Measurements from ENCODE around the gene SLC1A4.

The SLC1A4 gene

DNA sequence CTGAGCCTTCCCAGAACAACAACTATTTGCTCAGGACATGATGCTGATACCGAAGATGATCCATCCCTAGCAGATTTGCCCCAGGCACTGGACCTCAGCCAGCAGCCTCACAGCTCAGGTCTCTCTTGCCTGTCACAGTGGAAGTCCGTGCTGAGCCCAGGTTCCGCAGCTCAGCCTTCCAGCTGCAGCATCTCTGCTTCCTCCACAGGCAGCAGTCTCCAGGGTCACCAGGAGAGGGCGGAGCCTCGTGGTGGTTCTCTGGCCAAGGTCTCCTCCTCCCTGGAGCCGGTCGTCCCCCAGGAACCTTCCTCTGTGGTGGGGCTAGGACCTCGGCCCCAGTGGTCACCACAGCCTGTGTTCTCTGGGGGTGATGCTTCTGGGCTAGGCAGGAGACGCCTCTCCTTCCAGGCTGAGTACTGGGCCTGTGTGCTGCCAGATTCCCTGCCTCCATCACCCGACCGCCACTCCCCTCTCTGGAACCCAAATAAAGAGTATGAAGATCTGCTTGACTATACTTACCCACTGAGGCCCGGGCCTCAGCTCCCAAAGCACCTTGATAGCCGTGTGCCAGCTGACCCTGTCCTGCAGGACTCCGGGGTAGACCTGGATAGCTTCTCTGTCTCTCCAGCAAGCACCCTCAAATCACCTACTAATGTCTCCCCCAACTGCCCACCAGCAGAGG, 82.4 kb downstream of the SLC1A4 start:
- DNase-seq (ENCODE audit: low read depth in 4 of 4, low spot score in 1 of 4), result no peak

DNA sequence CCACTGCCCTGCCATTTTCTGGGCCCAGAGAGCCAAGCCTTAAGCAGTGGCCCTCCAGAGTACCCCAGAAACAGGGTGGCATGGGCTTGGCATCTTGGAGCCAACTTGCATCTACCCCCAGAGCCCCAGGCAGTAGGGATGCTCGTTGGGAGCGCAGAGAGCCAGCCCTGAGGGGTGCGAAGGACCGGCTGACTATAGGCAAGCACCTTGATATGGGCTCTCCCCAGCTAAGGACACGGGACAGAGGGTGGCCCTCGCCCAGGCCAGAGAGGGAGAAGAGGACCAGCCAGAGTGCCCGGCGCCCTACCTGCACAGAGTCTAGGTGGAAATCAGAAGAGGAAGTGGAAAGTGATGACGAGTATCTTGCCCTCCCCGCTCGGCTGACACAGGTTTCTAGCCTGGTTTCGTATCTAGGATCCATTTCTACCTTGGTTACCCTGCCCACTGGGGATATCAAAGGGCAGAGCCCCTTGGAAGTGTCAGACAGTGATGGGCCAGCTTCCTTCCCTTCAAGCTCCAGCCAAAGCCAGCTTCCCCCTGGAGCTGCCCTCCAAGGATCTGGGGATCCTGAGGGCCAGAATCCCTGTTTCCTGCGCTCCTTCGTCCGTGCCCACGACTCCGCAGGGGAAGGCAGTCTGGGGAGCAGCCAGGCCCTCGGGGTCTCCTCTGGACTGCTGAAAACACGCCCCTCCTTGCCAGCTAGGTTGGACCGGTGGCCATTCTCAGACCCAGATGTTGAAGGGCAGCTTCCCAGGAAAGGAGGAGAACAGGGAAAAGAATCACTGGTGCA, 83.2 kb downstream of the SLC1A4 start:
- DNase-seq (ENCODE audit: low read depth in 4 of 4, low spot score in 1 of 4), result no peak
